ENCODE measurements around the gene ZNF182.
"Not testable (repeated sequence)": the region's sequence is repeated elsewhere in the genome, so short reads cannot be mapped to it uniquely, and the experiment has no call there.

ZNF182 gene

DNA sequence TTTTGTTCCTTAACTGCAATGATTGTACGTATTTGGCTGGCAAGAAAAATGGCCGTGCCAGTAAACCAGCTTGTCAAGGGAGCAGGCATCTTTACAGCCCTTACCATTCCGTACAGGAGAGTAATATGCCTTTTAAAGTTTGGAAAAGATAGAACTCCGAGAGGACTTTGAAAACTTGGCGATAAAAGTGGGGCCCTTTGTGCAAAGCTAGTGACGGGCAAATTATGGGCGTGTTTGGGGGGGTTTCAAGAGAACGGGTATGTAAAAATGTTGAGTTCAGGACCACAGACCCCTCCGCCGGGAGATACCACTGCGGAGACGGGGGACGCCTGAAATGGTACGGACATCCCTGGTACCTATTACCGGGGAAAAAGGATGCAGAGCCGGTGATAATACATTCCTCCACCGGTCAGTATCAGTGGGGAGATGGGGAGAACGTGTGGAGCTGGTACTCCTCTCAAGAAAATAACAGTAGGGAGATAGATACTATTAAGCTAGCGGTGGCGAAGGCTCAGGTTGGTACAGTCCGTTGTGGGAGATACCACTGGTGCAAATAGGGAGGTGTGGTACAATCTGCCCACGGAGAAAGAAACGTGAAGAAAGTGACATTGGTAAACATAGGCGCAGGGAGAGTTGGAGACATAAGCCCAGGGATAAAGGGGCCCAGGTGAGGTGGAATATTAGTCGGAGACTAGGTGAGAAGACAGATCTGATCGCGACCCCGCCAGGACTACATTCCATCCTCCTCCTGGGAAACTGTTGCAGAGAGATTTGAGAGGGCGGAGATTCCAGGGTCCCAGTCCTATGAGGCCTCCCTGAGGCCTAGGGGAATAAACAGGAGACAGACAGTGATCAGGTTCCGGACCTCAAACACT, 17.5 kb upstream of the ZNF182 start:
- DNase-seq (ENCODE audit: insufficient read length) (no peak), FAIRE-seq (peak; percentile 87)
- TF ChIP-seq POLR2A (IDR thresholded peaks at IDR 0.05; ENCODE audit: low read depth, low read length) = no peak
- TF ChIP-seq TAF1 (IDR thresholded peaks at IDR 0.05; ENCODE audit: borderline replicate concordance, low read depth, low read length) = no peak
- TF ChIP-seq POLR2AphosphoS5 (IDR thresholded peaks at IDR 0.05; ENCODE audit: low read depth, low read length) = no peak

GRCh38 chrX:48020472-48020871, 16.7 kb upstream of the ZNF182 start:
- DNase-seq (ENCODE audit: insufficient read length) = not testable (repeated sequence)
- FAIRE-seq = peak; percentile 69

- DNase-seq (ENCODE audit: insufficient read length) = not testable (repeated sequence)
- peak; percentile 91 for FAIRE-seq
Measured at GRCh38 chrX:48019892-48020291, 16.1 kb upstream of the ZNF182 start.

DNA sequence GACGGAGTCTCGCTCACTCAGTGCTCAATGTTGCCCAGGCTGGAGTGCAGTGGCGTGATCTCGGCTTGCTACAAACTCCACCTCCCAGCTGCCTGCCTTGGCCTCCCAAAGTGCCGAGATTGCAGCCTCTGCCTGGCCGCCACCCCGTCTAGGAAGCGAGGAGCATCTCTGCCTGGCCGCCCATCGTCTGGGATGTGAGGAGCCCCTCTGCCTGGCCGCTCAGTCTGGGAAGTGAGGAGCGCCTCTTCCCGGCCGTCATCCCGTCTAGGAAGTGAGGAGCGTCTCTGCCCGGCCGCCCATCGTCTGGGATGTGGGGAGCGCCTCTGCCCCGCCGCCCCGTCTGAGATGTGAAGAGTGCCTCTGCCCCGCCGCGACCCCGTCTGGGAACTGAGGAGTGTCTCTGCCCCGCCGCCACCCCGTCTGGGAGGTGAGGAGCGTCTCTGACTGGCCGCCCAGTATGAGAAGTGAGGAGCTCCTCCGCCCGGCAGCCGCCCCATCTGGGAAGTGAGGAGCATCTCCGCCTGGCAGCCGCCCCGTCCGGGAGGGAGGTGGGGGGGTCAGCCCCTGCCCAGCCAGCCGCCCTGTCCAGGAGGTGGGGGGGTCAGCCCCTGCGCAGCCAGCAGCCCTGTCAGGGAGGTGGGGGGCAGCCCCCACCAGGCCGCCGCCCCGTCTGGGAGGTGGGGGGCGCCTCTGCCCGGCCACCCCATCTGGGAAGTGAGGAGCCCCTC, 13.0 kb upstream of the ZNF182 start:
- FAIRE-seq; DNase-seq (ENCODE audit: insufficient read length): not testable (repeated sequence)

- FAIRE-seq; DNase-seq (ENCODE audit: insufficient read length): not testable (repeated sequence)
Measured at GRCh38 chrX:48009445-48009960, 5.7 kb upstream of the ZNF182 start.

- DNase-seq (ENCODE audit: insufficient read length); FAIRE-seq: not testable (repeated sequence)
Measured at GRCh38 chrX:48006688-48007087, 2.9 kb upstream of the ZNF182 start, which contains the start of gene SPACA5. Gene SPACA5, plus strand, starts transcription at chrX:48006988. Its CDS starts 815 bp downstream, at chrX:48007803.

GRCh38 chrX:48003367-48003757, 427 bp downstream of the ZNF182 start:
- peak; percentile 23 for DNase-seq (ENCODE audit: insufficient read length)
- TF ChIP-seq POLR2A (IDR thresholded peaks at IDR 0.05; ENCODE audit: low read depth, low read length) (no peak), TAF1 (IDR thresholded peaks at IDR 0.05; ENCODE audit: borderline replicate concordance, low read depth, low read length) (no peak), POLR2AphosphoS5 (IDR thresholded peaks at IDR 0.05; ENCODE audit: low read depth, low read length) (no peak)

GRCh38 chrX:48002929-48003328, 860 bp downstream of the ZNF182 start:
- no peak for FAIRE-seq
- TF ChIP-seq POLR2A (IDR thresholded peaks at IDR 0.05; ENCODE audit: low read depth, low read length) = no peak
- TF ChIP-seq POLR2AphosphoS5 (IDR thresholded peaks at IDR 0.05; ENCODE audit: low read depth, low read length) = no peak
- TF ChIP-seq TAF1 (IDR thresholded peaks at IDR 0.05; ENCODE audit: borderline replicate concordance, low read depth, low read length) = no peak
- no peak for DNase-seq (ENCODE audit: insufficient read length)

More at GRCh38 chrX:48003367-48003757, 427 bp downstream of the ZNF182 start:
- FAIRE-seq = no peak

DNA sequence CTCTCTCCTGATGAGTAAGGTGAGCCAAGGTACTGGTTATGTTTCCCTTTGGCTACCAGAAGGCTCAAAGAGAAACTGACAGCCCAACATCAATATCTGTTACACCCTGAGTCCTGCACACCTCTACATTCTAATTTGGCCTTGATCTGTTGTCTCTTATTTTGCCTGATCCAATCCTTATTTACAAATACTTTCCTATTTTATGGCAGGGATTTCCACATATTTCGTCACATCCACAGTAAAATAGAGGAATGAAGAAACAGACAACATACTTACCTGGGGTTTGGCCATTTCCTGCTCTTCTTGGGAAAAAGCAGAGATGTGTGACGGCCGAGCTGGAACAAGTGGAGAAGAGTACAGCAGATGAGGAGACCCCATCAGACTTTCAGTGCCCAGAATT, 1.5 kb downstream of the ZNF182 start:
- DNase-seq (ENCODE audit: insufficient read length) = no peak
- TF ChIP-seq TAF1 (IDR thresholded peaks at IDR 0.05; ENCODE audit: borderline replicate concordance, low read depth, low read length) = no peak
- TF ChIP-seq POLR2AphosphoS5 (IDR thresholded peaks at IDR 0.05; ENCODE audit: low read depth, low read length) = no peak
- no peak for TF ChIP-seq POLR2A (IDR thresholded peaks at IDR 0.05; ENCODE audit: low read depth, low read length)
- FAIRE-seq = no peak

GRCh38 chrX:48001260-48001659, 2.5 kb downstream of the ZNF182 start:
- DNase-seq (ENCODE audit: insufficient read length) (no peak), FAIRE-seq (peak; percentile 51)
- TF ChIP-seq POLR2AphosphoS5 (IDR thresholded peaks at IDR 0.05; ENCODE audit: low read depth, low read length) (no peak), POLR2A (IDR thresholded peaks at IDR 0.05; ENCODE audit: low read depth, low read length) (no peak), TAF1 (IDR thresholded peaks at IDR 0.05; ENCODE audit: borderline replicate concordance, low read depth, low read length) (no peak)

- TF ChIP-seq POLR2AphosphoS5 (IDR thresholded peaks at IDR 0.05; ENCODE audit: low read depth, low read length) = no peak
- no peak for TF ChIP-seq POLR2A (IDR thresholded peaks at IDR 0.05; ENCODE audit: low read depth, low read length)
- TF ChIP-seq TAF1 (IDR thresholded peaks at IDR 0.05; ENCODE audit: borderline replicate concordance, low read depth, low read length) = no peak
- no peak for FAIRE-seq
- no peak for DNase-seq (ENCODE audit: insufficient read length)
Measured at GRCh38 chrX:47992669-47993068, 11.1 kb downstream of the ZNF182 start.

DNA sequence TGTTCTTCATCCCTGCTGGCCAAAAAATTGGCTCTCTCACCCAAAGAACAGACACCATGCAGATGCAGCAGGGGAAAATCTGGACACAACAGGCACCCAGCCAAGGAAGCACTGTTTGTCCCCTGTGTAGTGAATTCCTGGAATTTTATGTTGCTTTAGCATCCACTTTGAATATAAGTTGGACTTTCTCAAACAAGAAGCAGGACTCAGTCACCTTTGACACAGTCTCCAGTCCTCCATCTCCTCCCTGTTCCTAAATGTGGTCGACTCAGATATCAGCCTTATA, 11.8 kb downstream of the ZNF182 start:
- DNase-seq (ENCODE audit: insufficient read length) (no peak), FAIRE-seq (no peak)
- TF ChIP-seq POLR2A (IDR thresholded peaks at IDR 0.05; ENCODE audit: low read depth, low read length) = no peak
- no peak for TF ChIP-seq POLR2AphosphoS5 (IDR thresholded peaks at IDR 0.05; ENCODE audit: low read depth, low read length)
- TF ChIP-seq TAF1 (IDR thresholded peaks at IDR 0.05; ENCODE audit: borderline replicate concordance, low read depth, low read length) = no peak

Data from GM12892 (cell line).